ENCODE measurements around the gene OR5H6.
"Not testable (repeated sequence)": the region's sequence is repeated elsewhere in the genome, so short reads cannot be mapped to it uniquely, and the experiment has no call there.

OR5H6 gene

DNA sequence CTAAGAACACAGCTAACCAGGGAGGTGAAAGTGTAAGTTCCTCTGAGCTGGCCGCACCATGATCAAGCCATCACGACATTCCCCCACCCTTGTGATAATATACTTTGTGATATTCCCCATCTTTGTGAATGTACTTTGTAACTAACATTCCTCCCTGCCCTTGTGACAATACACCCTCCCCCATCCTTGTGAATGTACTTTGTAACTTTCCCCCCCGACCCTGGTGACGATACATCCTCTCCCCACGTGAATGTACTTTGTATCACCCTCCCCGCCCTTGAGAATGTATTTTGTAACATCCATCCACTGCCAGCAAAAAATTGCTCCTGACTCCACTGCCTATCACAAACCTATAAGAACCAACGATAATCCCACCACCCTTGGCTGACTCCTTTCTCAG, 20.2 kb upstream of the OR5H6 start:
- TF ChIP-seq SUZ12 (IDR thresholded peaks at IDR 0.05; ENCODE audit: extremely low read depth, insufficient read depth, insufficient read length) (no peak), ZNF274 (IDR thresholded peaks at IDR 0.05; ENCODE audit: low read depth, low read length) (no peak), YY1 (IDR thresholded peaks at IDR 0.05; ENCODE audit: insufficient read depth, insufficient read length) (no peak)
- Histone ChIP-seq H3K4me1 (ENCODE audit: insufficient read depth, insufficient read length) (no peaks in the 10 kb centered on the region), H3K36me3 (ENCODE audit: insufficient read depth, insufficient read length, low read length) (no peaks in the 10 kb centered on the region), H3K4me3 (ENCODE audit: insufficient read length, low read depth) (no peak overlapping the region), H3K9me3 (ENCODE audit: insufficient read depth, low read length) (no peaks in the 10 kb centered on the region), H3K9ac (ENCODE audit: insufficient read length, low read depth) (no peak overlapping the region), H3K27me3 (ENCODE audit: insufficient read depth, insufficient read length) (no peaks in the 10 kb centered on the region)
- no peak for DNase-seq (ENCODE audit: low read depth, low spot score)

DNA sequence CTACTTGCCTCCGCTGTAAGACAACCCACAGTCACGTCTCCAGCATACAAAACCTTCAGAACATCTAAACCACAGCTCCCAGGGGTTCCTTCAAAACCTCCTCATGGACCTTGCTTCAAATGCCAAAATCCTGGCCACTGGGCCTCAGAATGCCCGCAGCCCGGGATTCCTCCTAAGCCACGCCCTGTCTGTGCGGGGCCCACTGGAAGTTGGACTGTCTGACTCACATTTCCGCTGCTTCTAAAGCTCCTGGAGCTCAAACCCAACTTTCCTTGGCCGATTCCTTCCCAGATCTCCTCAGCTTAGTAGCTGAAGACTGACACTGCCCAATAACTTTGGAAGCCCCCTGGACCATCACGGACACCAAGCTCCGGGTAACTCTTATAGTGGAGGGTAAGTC, 17.9 kb upstream of the OR5H6 start:
- TF ChIP-seq ZNF274 (IDR thresholded peaks at IDR 0.05; ENCODE audit: low read depth, low read length), result no peak
- no peak for TF ChIP-seq YY1 (IDR thresholded peaks at IDR 0.05; ENCODE audit: insufficient read depth, insufficient read length)
- TF ChIP-seq SUZ12 (IDR thresholded peaks at IDR 0.05; ENCODE audit: extremely low read depth, insufficient read depth, insufficient read length), result no peak
- Histone ChIP-seq H3K27me3 (ENCODE audit: insufficient read depth, insufficient read length) (no peaks in the 10 kb centered on the region), H3K9ac (ENCODE audit: insufficient read length, low read depth) (no peak overlapping the region), H3K36me3 (ENCODE audit: insufficient read depth, insufficient read length, low read length) (no peaks in the 10 kb centered on the region), H3K4me1 (ENCODE audit: insufficient read depth, insufficient read length) (no peaks in the 10 kb centered on the region), H3K4me3 (ENCODE audit: insufficient read length, low read depth) (no peak overlapping the region), H3K9me3 (ENCODE audit: insufficient read depth, low read length) (no peaks in the 10 kb centered on the region)
- no peak for DNase-seq (ENCODE audit: low read depth, low spot score)

DNA sequence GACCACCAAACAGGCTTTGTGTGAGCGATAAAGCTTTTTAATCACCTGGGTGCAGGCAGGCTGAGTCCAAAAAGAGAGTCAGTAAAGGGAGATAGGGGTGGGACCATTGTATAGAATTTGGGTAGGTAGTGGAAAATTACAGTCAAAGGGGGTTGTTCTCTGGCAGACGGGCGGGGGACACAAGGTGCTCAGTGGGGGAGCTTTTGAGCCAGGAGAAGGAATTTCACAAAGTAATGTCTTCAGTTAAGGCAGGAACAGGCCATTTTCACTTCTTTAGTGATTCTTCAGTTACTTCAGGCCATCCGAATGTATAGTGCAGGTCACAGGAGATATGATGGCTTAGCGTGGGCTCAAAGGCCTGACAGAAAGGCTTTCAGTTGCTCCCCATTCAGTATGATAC, 8.0 kb upstream of the OR5H6 start:
- not testable (repeated sequence) for DNase-seq (ENCODE audit: low read depth, low spot score); H3K27me3 ChIP-seq (ENCODE audit: insufficient read depth, insufficient read length); H3K36me3 ChIP-seq (ENCODE audit: insufficient read depth, insufficient read length, low read length); H3K9ac ChIP-seq (ENCODE audit: insufficient read length, low read depth); H3K9me3 ChIP-seq (ENCODE audit: insufficient read depth, low read length); H3K4me1 ChIP-seq (ENCODE audit: insufficient read depth, insufficient read length); H3K4me3 ChIP-seq (ENCODE audit: insufficient read length, low read depth)

DNA sequence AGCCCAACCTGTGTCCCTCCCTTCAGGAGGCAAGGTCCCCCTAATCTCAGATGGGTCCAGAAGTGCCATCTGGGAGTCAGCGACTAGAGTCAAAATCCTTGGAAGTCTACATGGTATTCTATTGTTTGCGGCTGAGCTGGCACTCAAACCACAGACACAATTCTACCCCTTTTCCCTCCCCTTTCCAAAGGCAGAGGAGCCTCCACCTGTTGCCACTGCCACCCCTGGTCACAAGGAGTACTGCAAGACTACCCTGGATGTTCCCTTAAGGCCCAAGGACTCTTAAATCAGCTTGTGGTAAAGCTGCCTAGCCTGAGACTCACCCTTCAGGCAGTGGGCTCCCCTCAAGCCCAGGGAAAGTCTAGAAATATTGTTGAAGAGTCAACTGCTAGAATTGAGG, 4.3 kb upstream of the OR5H6 start:
- Histone ChIP-seq H3K4me1 (ENCODE audit: insufficient read depth, insufficient read length) (peaks cover 2% of the 10 kb centered on the region), H3K9me3 (ENCODE audit: insufficient read depth, low read length) (peaks cover 5% of the 10 kb centered on the region; the same call in 1 of the 2 replicates), H3K27me3 (ENCODE audit: insufficient read depth, insufficient read length) (no peaks in the 10 kb centered on the region), H3K9ac (ENCODE audit: insufficient read length, low read depth) (no peak overlapping the region), H3K36me3 (ENCODE audit: insufficient read depth, insufficient read length, low read length) (no peaks in the 10 kb centered on the region), H3K4me3 (ENCODE audit: insufficient read length, low read depth) (no peak overlapping the region)
- no peak for TF ChIP-seq YY1 (IDR thresholded peaks at IDR 0.05; ENCODE audit: insufficient read depth, insufficient read length)
- TF ChIP-seq ZNF274 (IDR thresholded peaks at IDR 0.05; ENCODE audit: low read depth, low read length), result no peak
- no peak for TF ChIP-seq SUZ12 (IDR thresholded peaks at IDR 0.05; ENCODE audit: extremely low read depth, insufficient read depth, insufficient read length)
- no peak for DNase-seq (ENCODE audit: low read depth, low spot score)

DNA sequence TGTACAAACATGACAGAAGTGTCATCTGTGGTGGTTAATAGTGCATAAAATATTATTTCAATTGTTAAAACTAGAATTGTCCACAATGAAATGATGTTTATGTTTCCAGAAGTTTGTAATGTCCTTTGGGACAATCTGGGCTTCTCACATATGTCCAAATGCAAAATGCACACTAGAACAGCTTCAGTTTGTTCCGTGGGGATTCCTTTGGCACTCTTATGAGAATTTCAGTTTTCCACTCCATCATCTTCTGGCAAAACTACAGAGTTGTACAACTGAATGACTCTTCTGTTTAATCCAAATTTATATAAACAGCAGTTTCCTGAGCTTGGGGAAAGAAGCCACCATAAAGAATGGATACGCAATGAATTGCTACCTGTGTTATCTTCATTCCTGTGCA, 2.0 kb upstream of the OR5H6 start:
- Histone ChIP-seq H3K36me3 (ENCODE audit: insufficient read depth, insufficient read length, low read length) (no peaks in the 10 kb centered on the region), H3K4me3 (ENCODE audit: insufficient read length, low read depth) (no peak overlapping the region), H3K9me3 (ENCODE audit: insufficient read depth, low read length) (peaks cover under 1% of the 10 kb centered on the region; the same call in 1 of the 2 replicates), H3K4me1 (ENCODE audit: insufficient read depth, insufficient read length) (no peaks in the 10 kb centered on the region), H3K27me3 (ENCODE audit: insufficient read depth, insufficient read length) (no peaks in the 10 kb centered on the region), H3K9ac (ENCODE audit: insufficient read length, low read depth) (no peak overlapping the region)
- no peak for DNase-seq (ENCODE audit: low read depth, low spot score)
- TF ChIP-seq YY1 (IDR thresholded peaks at IDR 0.05; ENCODE audit: insufficient read depth, insufficient read length), result no peak
- no peak for TF ChIP-seq ZNF274 (IDR thresholded peaks at IDR 0.05; ENCODE audit: low read depth, low read length)

DNA sequence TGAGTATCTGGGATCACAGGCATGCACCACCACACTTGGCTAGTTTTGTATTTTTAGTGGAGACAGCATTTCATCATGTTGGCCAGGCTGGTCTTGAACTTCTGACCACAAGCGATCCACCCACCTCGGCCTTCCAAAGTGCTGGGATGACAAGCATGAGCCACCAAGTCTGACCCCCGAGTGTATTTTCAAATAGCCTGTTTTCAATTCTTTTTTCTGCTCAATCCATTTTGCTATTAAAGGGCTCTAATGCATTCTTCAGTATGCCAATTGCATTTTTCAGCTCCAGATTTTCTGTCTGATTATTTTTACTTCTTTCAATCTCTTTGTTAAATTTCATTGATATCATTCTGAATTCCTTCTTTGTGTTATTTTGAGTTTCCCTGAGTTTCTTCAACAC, 5.8 kb downstream of the OR5H6 start:
- no peak for DNase-seq (ENCODE audit: low read depth, low spot score)
- H3K4me1 ChIP-seq (ENCODE audit: insufficient read depth, insufficient read length), result no peaks in the 10 kb centered on the region
- H3K9ac ChIP-seq (ENCODE audit: insufficient read length, low read depth), result no peak overlapping the region
- TF ChIP-seq YY1 (IDR thresholded peaks at IDR 0.05; ENCODE audit: insufficient read depth, insufficient read length), result no peak
- TF ChIP-seq SUZ12 (IDR thresholded peaks at IDR 0.05; ENCODE audit: extremely low read depth, insufficient read depth, insufficient read length), result no peak
- no peak for TF ChIP-seq ZNF274 (IDR thresholded peaks at IDR 0.05; ENCODE audit: low read depth, low read length)
- H3K27me3 ChIP-seq (ENCODE audit: insufficient read depth, insufficient read length), result no peaks in the 10 kb centered on the region
- H3K9me3 ChIP-seq (ENCODE audit: insufficient read depth, low read length), result peaks cover 10% of the 10 kb centered on the region; the same call in 1 of the 2 replicates
- no peak overlapping the region for H3K4me3 ChIP-seq (ENCODE audit: insufficient read length, low read depth)
- H3K36me3 ChIP-seq (ENCODE audit: insufficient read depth, insufficient read length, low read length), result no peaks in the 10 kb centered on the region

DNA sequence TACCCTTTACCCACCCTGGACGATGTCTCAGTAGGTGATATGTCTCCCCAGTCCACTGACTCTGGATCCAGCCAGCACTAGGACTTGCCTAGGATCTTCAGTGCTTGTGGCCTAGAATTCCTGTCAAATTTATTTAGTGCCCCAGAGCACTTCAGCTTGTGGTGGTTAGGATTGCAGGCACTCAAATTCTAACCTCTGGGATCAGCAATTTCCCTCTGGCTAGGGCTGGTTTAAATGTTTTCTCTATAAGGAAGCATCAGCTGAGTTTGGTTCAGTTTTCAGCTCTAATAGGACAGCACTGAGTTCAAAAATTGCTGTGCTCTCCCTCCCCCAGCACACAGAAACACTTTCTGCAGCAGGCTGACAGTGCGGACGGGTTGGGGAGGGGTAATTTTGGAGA, 8.1 kb downstream of the OR5H6 start:
- no peak overlapping the region for H3K9ac ChIP-seq (ENCODE audit: insufficient read length, low read depth)
- no peak for DNase-seq (ENCODE audit: low read depth, low spot score)
- H3K4me3 ChIP-seq (ENCODE audit: insufficient read length, low read depth), result no peak overlapping the region
- H3K36me3 ChIP-seq (ENCODE audit: insufficient read depth, insufficient read length, low read length), result no peaks in the 10 kb centered on the region
- no peak for TF ChIP-seq YY1 (IDR thresholded peaks at IDR 0.05; ENCODE audit: insufficient read depth, insufficient read length)
- no peak for TF ChIP-seq SUZ12 (IDR thresholded peaks at IDR 0.05; ENCODE audit: extremely low read depth, insufficient read depth, insufficient read length)
- TF ChIP-seq ZNF274 (IDR thresholded peaks at IDR 0.05; ENCODE audit: low read depth, low read length), result no peak
- H3K9me3 ChIP-seq (ENCODE audit: insufficient read depth, low read length), result peaks cover 14% of the 10 kb centered on the region; the same call in 1 of the 2 replicates
- H3K27me3 ChIP-seq (ENCODE audit: insufficient read depth, insufficient read length), result no peaks in the 10 kb centered on the region
- H3K4me1 ChIP-seq (ENCODE audit: insufficient read depth, insufficient read length), result no peaks in the 10 kb centered on the region

DNA sequence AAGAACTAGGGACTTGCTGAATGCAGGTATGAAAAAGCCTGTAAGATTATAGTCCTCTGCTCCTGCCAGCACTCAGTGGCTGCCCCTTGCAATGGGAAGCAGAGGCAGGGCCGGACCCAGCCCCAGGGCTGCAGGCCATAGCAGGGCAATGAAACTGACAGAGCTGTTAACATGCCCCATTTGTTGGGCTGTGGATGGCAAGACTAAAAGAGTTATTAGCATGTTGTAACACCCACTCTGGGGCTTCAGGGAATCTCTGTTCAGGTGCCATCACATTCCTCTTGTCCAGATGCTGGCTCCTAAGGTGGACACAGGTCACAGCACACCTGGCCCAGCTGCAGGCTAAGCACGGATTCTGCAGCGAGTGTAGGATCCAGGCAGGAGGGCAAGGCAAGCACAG, 10.9 kb downstream of the OR5H6 start:
- no peak for DNase-seq (ENCODE audit: low read depth, low spot score)
- TF ChIP-seq YY1 (IDR thresholded peaks at IDR 0.05; ENCODE audit: insufficient read depth, insufficient read length), result no peak

More for the DNA sequence above, 10.9 kb downstream of the OR5H6 start:
- H3K4me3 ChIP-seq (ENCODE audit: insufficient read length, low read depth), result no peak overlapping the region
- peaks cover 14% of the 10 kb centered on the region; the same call in 1 of the 2 replicates for H3K9me3 ChIP-seq (ENCODE audit: insufficient read depth, low read length)
- H3K27me3 ChIP-seq (ENCODE audit: insufficient read depth, insufficient read length), result no peaks in the 10 kb centered on the region
- no peak overlapping the region for H3K9ac ChIP-seq (ENCODE audit: insufficient read length, low read depth)
- H3K36me3 ChIP-seq (ENCODE audit: insufficient read depth, insufficient read length, low read length), result no peaks in the 10 kb centered on the region
- H3K4me1 ChIP-seq (ENCODE audit: insufficient read depth, insufficient read length), result no peaks in the 10 kb centered on the region
